Vagina (tissue), 2 donors: ENCODE data around the gene CD180.

ENCODE experiments used
- POLR2A ChIP-seq, 2 donors: fragments of 450-650 bp; IDR thresholded peaks; one replicate each; pipeline ENCODE4 v1.6.1; 2017; ENCODE audit warnings: antibody characterized with exemption in 2 of 2, mild to moderate bottlenecking in 2 of 2, moderate library complexity in 2 of 2
- POLR2AphosphoS5 ChIP-seq, 2 donors: sonication (generic); formaldehyde crosslinking; IDR thresholded peaks; one replicate each; pipeline ENCODE4 v1.9.0; 2017; ENCODE audit warnings: antibody characterized with exemption in 2 of 2, mild to moderate bottlenecking in 2 of 2, low read depth in 1 of 2; ENCODE audit not compliant: insufficient read depth in 1 of 2
- TF ChIP-seq, protein P1 (sequence below), 3 experiments: fragments of 450-650 bp in 2 of 3; fragments of 200-600 bp in 1 of 3; sonication (generic) in 1 of 3; IDR thresholded peaks; one replicate each; pipeline ENCODE4 v1.5.1; 2017 to 2019; ENCODE audit warnings: antibody characterized with exemption in 3 of 3, mild to moderate bottlenecking in 2 of 3, moderate library complexity in 2 of 3

DNA sequence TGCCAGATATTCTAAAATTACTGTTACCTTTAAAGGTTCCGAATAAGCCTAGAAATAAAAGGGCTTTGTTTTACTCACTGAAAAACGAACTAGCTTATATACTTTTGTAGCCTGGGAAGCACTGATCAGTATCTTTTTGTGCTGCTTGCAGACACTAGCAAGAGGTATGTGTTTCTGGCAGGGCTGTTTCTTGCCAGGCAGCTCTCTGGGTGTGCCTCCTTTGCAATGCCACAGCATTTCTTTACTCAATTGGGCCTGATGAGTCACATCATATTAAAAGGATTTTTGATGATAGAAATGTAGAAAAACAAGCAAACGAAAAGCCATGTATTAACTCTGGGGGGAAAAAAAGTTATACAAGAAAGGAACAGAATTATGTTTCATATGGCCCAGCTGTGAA is 35.6 kb downstream of the CD180 start:
- TF ChIP-seq, protein P1, sequence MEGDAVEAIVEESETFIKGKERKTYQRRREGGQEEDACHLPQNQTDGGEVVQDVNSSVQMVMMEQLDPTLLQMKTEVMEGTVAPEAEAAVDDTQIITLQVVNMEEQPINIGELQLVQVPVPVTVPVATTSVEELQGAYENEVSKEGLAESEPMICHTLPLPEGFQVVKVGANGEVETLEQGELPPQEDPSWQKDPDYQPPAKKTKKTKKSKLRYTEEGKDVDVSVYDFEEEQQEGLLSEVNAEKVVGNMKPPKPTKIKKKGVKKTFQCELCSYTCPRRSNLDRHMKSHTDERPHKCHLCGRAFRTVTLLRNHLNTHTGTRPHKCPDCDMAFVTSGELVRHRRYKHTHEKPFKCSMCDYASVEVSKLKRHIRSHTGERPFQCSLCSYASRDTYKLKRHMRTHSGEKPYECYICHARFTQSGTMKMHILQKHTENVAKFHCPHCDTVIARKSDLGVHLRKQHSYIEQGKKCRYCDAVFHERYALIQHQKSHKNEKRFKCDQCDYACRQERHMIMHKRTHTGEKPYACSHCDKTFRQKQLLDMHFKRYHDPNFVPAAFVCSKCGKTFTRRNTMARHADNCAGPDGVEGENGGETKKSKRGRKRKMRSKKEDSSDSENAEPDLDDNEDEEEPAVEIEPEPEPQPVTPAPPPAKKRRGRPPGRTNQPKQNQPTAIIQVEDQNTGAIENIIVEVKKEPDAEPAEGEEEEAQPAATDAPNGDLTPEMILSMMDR (IDR thresholded peaks at IDR 0.05) = no peak
- TF ChIP-seq POLR2AphosphoS5 (IDR thresholded peaks at IDR 0.05; ENCODE audit: insufficient read depth in 1 of 2, low read depth in 1 of 2) (peak in 1 of 2 donors; percentile 34), POLR2A (IDR thresholded peaks at IDR 0.05) (no peak)
